Retinal pigment epithelial cell (primary cell): ENCODE measurements around the gene PLXNA2.
A peak's percentile ranks its signal among the peaks of the same experiment; 100 is the strongest.

Source experiments
- DNase-seq: peaks from one replicate; pipeline ENCODE4 v3.0.0-alpha.2; 2010; ENCODE audit warnings: low read depth
- H3K4me3 ChIP-seq: 2 replicates; pipeline ENCODE4 v1.5.1; 2011; ENCODE audit warnings: mild to moderate bottlenecking, low read length, control low read depth, moderate library complexity
- TF ChIP-seq, protein P1 (sequence below): conservative IDR thresholded peaks from 2 replicates; pipeline ENCODE4 v1.5.1; 2011; ENCODE audit warnings: low read depth, low read length, control low read depth, inconsistent platforms

Gene PLXNA2

DNA sequence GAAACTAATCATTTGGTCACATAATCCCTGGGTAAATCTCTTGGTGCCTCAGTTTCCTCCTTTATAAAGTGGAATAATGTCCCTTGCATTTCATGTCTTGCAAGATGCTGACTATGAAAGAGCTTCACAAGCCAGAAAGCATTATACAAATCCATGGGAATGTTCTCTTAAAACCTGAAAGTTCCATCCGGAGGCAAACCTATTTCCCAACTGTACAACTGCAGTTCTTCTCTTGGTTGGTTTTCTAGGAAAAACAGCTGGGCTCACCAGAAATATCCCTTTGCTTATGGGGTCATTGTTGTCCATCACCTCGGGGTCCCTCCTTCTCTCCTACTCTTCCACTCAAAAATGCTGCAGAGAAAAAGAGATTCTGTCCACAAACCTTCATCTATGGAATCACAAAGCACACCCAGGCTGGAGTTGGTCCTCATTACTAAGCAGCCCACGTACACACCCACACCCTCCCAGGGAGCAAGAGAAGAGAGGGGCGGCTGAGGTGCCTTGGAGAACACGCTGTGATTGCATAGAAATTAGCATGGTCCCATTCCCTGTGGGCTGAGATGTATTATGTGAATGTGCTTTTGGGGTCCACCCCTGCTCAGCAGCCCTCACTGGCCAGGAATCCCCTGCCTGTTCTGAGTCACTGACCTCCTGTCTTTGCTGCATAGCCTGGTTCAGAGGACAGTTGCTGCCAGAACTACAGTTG, 5.0 kb upstream of the PLXNA2 start:
- TF ChIP-seq, protein P1, sequence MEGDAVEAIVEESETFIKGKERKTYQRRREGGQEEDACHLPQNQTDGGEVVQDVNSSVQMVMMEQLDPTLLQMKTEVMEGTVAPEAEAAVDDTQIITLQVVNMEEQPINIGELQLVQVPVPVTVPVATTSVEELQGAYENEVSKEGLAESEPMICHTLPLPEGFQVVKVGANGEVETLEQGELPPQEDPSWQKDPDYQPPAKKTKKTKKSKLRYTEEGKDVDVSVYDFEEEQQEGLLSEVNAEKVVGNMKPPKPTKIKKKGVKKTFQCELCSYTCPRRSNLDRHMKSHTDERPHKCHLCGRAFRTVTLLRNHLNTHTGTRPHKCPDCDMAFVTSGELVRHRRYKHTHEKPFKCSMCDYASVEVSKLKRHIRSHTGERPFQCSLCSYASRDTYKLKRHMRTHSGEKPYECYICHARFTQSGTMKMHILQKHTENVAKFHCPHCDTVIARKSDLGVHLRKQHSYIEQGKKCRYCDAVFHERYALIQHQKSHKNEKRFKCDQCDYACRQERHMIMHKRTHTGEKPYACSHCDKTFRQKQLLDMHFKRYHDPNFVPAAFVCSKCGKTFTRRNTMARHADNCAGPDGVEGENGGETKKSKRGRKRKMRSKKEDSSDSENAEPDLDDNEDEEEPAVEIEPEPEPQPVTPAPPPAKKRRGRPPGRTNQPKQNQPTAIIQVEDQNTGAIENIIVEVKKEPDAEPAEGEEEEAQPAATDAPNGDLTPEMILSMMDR = no peak
- no peak overlapping the region for H3K4me3 ChIP-seq
- no peak for DNase-seq

DNA sequence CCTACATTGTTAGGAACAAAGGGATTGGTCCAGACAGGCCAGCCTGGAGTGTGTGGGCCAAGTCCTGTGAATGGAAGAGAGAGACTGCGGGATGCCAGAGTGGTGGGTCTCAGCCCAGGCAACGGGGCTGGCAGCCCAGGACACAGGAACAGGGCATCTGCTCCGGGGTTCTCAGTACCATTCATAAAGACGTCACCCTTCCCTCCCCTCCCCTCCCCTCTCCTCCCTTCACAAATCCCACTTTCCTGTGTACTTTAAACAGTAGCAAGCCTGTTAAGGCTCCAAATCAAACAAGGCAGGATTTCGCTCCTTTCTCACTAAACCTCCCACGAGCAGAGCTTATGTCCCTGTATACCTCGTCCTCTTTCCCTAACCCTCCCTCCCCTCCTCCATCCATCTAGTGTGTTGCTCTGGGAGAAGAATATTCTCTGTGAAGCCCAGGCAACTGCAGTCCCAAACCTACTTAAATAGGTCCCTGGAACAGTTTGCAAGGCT, 4.2 kb upstream of the PLXNA2 start:
- no peak overlapping the region for H3K4me3 ChIP-seq
- DNase-seq = no peak
- TF ChIP-seq, protein P1 = no peak

DNA sequence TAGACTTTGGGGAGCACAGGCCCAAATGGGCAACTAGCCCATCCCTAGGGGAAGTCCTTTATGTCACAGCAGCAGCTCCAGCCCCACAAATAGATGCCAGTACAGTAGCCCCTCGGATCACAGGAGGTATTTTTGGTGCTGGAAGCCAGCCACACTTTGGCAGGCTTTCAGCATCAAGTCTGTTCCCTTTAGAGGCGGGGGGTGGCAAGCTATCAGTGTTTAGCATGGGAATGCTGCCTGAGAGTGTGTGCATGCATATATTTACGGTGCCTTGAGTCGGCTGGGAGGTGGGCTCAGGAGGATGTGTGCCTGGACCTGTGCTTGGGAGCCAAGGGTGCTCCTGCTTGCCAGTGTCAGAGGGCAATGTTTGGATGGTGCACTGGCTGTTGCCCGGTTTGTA, 3.5 kb upstream of the PLXNA2 start:
- no peak for DNase-seq
- H3K4me3 ChIP-seq = no peak overlapping the region
- TF ChIP-seq, protein P1 = no peak

DNA sequence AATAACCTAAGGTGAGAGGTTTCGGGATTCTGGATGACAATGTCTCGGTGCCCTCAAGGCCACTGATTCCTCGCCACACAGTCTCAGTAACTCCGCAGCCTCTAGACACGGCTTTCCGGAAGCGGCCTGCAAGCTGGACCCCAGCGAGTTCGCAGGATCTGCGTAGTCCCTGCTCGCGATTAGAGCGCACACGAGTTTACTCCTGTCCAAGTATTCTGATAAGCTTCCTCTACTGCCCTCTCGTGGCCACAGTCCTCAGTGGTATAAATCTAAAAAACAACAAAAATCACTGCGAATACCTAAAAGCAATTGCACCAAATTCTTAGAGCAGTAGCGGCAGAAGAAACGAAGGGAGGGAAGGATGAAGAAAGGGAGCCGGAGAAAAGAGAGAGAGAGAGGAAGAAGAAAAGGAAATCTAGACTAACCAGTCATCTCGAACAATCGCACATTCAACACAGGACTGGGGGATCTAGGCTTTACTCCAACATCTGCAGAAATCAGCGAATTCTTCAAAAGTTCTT, 1.1 kb upstream of the PLXNA2 start:
- peak; percentile 75 for DNase-seq
- H3K4me3 ChIP-seq = peak overlapping the region; percentile 75
- TF ChIP-seq, protein P1 = peak; percentile 78

DNA sequence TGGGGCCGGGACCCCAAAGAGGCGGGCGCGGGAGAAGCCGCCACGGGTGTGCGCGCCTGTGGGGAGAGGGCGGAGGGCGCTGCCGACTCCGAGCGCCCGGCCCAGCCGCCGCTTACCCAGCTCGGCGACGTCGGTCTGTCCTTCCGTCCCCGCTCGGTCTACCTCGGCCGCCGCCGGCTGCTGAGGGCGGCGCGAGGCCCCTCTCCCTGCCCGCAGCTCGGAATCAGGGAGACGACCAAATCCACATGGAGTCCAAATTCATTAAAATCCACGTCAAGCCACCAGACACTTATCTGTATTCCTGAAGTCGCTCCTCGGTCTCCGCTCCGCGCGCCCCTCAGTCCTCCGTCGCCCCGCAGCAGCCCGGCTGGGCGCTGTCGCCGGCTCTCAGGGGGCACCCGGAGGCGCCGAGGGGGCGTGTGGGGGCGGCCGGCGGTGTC, 637 bp downstream of the PLXNA2 start:
- no peak for DNase-seq
- peak overlapping the region; percentile 75 for H3K4me3 ChIP-seq
- TF ChIP-seq, protein P1 = no peak

- H3K4me3 ChIP-seq = peak overlapping the region; percentile 75
- TF ChIP-seq, protein P1 = no peak
- no peak for DNase-seq
These were observed 1.1 kb downstream of the PLXNA2 start for GRCh38 chr1:208242941-208243526.
